IPS-11a (cell line): ENCODE data around the gene QRICH1.

ENCODE experiments used
- H3K4me3 ChIP-seq: one replicate; pipeline ENCODE4 v1.5.1; 2013; ENCODE audit warnings: low read depth, low read length, control low read depth

QRICH1 gene

DNA sequence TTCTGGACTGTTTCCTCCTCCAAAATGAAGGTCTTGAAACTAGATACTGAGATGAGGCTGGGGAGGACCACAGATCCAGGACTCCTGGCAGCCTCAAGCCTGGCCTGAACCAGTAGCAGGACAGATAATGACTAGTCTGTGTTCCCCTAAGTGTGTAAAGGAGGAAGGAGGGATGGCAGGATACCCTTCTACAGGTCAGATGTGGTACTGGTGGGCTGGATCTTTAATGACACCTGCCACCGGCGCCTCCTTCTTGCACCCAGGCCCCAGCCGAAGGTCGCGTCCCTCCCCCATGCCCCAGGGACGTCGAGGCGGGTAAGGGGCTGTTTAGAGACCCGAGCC is 26.2 kb upstream of the QRICH1 start:
- peak overlapping the region; percentile 84 for H3K4me3 ChIP-seq

DNA sequence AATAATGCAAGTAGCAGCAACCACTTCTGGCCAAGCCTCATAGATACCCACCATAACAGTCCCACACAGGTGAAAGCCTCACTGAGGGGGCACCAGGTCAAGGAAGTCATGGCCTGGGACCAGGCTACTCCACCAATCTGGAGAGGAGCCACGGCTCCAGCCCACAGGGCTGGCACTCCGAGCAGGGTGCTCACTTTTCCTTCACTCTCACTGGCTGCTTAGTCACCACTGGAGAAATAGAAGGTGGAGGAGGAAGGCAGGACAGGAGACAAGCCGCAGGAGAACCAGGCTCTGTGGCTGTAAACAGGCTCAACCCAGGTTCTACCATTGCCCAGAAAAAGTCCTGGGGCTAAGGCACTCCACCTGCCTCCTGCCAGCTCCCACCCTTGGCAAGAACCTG is 25.6 kb upstream of the QRICH1 start:
- peak overlapping the region; percentile 84 for H3K4me3 ChIP-seq

DNA sequence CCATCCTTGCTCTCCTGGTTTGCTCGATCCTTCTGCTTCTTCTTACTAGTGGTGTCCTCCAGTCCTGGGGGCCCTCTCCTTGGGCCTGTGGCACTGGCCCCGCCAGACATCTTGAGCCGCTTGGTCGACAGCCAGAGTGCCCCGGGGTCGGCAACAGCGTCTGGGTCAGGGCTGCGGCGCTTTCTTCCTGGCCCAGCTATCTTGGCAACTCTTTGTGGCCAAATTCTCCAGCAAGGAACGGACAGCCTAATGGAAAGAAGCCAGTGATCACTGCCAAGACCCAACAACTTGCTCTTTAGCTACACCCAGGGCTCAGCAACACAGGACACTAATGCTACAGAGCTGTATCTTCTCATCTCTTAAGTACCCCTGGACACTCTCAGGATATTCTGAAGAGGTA is 25.2 kb upstream of the QRICH1 start:
- no peak overlapping the region for H3K4me3 ChIP-seq

DNA sequence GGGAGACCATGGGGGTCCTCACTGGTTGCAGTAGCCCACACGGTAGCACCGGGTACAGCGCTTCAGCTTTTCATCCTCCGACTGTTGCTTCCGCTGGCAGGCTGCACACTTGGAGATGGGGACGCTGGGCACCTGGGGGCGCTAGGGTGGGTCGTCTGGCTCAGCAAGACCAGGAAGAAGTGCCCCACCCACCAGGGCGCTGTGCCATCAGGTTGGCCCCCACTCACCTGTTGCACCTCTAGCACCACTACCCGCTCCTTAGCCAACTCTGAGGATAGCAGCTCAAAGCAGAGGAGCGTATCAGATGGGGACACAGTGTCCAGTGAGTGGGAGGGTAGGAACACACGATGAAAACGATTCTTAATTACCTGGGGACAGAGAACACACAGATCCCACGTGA is 18.4 kb upstream of the QRICH1 start:
- H3K4me3 ChIP-seq: no peak overlapping the region

DNA sequence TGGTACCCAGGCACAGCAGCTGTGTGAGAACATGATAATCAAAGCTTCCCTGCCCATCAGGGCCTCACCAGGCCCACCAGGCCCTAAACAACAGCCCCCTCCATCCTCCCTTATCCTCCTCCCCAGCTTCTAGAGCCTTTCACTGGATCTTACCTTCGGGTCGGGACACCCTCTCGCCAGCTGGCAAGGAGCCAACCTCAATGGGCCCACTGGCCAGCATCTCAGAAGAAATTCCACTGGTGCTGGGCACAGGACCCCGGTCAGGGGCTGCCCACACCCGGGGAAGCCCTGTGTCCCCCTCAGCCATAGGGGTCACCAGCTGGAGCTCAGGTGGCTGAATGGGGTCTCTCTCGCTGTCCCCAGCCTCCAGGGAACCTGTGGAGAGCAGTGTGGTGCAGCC is 17.5 kb upstream of the QRICH1 start:
- H3K4me3 ChIP-seq: no peak overlapping the region

DNA sequence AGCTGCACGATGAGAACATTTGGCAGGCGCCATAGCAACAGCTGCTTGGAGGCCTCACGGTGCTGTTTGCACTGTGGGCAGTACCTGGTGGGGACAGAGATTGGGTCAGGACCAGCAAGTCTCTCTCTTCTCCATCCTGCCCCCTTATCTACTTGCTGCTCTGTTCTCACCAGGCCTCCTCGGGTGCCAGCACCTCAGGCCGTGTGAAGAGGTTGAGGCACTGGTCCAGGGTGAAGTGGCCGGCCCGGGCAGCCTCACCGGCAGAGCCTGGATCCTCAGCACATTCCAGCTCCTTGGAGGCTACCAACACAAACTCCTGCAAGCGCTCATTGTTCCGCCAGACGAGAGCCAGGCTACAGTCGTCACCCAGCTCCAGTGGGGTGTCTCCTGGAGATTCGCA is 16.9 kb upstream of the QRICH1 start:
- no peak overlapping the region for H3K4me3 ChIP-seq

DNA sequence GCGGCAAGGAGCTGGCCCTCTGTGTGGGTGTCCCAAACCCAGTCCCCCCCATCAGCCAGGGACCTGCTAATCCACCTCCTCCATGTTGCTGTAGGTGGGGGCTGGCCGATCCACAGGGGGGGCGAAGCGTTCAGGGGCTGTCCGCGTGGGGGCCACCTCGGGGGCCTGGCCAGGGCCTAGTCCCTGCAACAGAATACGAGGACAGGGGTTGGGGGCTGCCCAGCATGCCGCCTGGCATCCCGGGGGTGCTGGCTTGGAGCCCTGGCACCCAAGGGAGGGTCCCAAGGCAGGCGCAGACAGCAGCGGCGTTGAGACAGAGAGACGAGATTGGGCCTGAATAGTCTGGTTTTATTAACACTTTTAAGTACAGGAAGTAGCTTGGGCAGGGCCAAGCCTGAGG is 14.5 kb upstream of the QRICH1 start:
- no peak overlapping the region for H3K4me3 ChIP-seq

DNA sequence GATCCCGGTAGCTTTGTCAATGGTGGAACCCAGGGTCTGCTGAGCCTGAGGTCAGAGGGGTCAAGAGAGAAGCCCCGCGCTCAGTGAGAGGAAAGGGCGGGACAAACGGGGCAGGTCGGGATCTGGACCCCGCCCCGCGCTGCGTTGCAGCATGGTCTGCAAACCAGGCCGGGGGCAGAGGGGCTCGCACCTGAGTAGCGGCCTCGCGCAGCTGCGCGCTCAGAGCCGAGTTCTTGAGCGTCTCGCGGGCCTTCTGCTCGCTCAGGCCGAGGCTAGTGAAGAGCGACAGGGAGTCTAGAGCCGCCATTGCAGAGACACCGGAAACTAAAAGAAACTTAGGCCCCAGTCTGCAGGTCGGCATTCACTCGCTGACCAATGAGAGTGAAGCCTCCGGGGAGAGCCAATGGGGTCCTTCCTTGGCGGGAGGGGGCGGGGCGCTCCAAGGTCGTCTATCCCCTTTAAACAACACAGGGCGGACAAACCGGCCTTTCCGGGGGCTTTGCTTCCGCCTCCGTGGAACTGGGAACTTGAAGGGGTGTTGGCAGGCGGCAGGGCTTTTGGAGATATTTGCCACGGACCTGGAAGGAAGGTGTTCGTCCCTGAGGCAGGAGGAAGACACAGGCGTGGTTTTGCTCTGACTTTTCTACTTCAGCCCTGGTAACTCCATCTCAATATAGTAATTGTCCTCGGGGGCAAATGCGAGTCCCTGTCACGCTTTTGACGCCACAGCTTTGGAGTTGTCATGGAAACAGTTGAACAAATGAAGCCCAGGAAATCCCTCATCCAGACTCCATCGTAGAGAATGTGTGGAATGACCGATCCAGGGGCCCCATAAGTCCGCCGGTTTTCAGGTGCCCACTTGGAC is 10.8 kb upstream of the QRICH1 start, which contains the start of gene QARS1:
Gene QARS1 (minus strand): TSS at position 331 of the 865 bp plus-strand sequence. CDS start 24 bp downstream, at position 307.
- H3K4me3 ChIP-seq: peak within 1 kb of the TSS; percentile 82

DNA sequence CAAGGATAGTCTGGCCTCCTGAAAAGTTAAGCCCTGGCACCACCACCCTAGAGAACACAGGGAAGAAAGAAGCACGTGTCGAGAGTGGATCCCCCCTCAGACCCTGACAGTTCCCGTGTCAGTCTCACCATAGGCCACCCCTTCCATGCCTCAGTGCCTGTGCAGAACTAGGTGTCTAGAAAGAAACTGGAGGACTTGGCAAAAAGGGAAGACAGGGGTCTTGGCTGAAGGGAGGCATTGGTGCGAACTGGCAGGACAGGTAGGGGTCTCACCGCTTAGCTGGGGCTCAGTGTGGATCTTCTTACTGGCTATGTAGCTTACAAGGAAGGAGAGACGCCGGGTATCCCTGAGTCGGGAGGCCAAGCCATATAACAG is 10.2 kb upstream of the QRICH1 start:
- peak overlapping the region; percentile 82 for H3K4me3 ChIP-seq

DNA sequence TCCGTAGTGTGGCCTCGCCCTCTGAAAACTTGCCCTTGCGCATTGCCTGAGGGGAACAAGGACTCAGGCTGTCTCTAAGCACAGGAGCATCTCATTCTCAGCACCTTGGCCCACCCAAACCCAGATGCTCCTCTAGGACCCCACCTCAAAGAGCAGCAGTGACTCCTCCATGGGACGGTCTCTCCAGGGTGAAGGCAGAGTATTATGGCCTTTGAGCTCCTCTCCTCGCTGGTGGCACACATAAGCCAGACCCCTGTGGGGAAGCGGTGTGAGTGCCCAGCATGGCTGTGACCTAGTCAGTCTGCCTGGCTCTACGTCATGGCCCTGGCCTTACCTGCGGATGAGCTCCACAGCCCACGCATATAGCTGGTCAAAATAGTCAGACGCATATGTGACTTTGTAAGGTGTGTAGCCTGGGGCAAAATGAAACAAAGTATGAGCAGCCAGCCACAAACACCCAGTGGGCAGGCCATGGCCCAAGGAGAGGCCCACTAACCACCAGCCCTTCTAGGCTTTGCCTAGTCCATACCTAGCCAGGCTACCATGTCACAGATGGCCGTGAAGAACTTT is 6.3 kb upstream of the QRICH1 start:
- H3K4me3 ChIP-seq: no peak overlapping the region

DNA sequence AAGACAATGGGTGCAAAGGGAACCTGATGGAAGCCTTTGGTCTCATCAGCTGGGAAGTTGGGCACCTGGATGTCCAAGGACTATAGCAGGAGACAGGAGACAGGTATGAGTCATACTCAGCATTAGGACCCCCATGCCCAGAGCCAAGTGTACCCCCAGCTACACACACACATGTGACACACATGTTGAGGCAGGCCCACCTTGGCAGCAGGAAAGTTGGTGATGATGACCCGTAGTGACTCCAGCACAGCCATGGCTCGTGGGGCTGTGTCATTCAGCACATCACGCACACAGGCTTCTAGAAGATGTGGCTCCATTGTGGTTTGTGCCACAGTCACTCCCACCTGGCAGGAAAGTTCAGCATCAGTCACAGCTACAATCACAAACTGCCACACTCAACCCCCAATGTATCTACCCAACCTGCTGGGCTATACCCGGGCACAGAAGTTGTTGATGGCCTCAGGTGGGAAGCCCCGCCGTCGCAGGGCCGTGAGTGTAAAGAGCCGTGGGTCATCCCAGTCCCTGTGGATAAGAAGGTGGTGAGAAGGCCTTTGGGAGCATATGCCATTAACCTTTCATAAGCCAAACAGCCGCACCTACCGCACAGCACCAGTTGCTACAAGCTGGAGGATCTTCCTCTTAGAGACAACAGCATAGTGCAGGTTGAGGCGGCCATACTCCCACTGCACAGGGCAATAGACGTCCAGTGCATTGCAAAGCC is 5.2 kb upstream of the QRICH1 start:
- no peak overlapping the region for H3K4me3 ChIP-seq

DNA sequence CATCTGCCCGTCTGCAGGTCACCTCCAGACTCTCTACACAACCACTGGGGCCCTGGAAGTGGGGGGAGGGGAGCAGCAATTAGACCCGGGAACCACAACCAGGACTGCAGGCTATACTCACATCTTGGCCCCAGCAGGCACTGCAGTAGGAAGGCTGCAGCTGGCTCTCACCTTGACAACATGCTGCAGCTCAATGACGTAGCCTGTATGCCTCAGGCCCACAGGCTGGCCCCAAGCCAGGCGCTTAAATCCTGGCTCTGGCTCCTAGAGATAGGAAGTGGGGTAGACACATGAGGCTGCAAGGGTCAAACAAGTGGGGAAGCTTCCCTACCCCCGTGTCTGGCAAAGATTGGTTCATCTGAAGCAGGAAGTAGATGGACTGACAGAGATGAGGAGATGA is 4.6 kb upstream of the QRICH1 start:
- H3K4me3 ChIP-seq: no peak overlapping the region

DNA sequence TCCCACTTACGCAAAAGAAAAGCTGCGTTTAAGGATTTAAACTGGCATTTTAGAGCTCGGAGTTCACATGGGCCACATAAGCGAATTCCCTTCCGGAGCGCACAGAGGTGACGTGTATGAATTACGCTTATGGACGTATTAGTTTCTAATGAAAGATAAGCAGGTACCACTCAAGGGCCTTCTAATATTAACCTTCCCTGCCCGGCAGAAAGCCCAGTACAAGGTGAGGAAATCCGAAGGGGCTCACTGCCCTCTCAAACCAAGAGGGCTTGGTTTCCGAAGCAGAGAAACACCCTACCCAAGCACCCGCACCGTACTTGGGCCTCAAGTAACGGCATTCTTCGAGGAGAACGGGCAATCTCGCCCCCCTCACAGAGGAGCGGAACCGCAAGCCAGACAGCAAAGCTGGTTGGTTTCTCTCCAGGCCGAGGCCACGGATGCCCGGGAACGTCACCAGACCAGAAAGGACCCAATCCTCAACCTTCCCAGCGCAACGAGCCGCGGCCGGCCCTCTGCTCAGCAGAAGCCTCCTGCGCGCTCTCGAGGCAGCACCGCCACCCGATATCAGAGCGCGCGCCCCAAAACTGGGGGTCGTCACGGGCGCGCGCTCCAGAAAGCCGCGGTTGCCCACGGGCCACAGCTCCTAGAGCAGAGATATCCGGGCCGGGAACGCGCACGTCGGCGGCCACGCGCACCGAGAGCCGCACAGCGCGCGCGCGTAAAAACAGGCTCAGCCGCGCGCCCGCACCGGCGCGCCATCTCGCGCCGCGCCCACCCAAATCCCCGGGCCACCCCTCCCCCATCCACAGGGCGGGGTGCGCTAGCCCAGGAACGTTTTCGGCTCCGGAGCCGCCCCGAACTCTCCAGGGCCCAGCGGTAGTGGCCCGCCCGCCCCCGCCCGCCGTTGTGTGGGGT is 676 bp downstream of the QRICH1 start:
- peak overlapping the region; percentile 94 for H3K4me3 ChIP-seq

DNA sequence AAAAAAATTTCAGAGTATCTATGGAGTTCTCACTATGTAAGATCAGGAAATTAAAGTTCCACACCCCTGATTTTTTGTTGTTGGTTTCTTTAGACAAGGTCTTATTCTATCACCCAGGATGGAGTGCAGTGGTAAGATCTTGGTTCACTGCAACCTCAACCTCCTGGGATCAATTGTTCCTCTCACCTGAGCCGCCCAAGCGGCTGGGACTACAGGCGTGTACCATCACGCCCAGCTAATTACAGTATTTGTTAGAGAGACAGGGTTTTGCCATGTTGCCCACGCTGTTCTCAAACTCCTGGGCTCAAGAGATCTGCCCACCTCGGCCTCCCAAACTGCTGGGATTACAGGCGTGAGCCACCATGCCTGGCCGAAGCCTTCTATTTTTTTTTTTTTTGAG is 12.4 kb downstream of the QRICH1 start:
- H3K4me3 ChIP-seq: no peak overlapping the region

DNA sequence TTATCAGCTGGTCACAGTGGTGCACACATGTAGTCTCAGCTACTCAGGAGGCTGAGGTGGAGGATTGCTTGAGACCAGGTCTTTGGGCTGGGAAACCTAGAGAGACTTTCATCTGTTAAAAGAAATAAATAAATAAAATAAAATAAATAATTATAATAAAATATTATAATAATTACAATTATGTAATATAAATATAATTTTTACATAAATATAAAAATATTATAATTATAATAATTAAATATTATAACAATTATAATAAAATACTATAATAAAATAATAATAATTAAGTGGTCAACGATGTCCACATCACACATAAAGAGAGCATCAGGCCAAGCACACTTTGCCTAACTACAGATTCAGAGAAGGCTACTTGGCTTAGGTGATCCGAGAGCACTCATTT is 14.6 kb downstream of the QRICH1 start:
- H3K4me3 ChIP-seq: no peak overlapping the region

DNA sequence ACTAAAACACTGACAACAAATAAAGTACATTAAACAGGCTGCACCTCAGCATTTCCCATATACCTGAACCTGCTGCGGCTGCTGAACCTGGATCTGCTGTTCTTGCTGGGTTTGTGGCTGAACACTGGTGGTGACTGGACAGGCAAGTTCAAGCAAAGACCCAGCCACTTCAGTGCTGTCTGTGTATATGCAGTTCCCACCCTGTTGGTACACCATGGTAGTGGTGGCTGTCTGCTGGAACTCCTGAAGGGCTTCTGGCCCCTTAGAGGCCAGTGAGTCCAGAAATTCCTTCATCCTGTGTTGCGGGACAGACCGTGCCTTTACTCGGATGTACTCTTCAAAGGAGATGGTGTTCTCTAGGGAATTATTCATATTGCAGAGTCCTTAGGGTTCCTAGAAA is 17.2 kb downstream of the QRICH1 start:
- no peak overlapping the region for H3K4me3 ChIP-seq

DNA sequence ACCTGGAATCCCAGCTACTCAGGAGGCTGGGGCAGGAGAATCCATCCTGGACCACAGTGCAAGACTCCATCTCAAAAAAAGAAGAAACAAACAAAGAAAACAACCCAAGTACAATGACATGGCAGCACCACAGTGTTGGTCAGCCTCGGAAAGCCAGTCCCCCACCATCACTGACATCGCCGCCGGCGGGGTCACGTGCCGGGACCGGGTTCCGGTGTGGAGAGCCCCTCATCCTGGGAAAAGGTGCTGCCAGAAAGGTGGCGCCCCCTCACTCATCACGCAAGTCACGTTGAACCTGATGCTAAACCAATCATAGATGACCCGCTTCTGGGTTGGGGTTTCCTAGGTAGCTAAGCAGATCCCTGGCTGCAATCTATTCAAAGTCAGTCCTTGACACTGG is 17.8 kb downstream of the QRICH1 start:
- no peak overlapping the region for H3K4me3 ChIP-seq

DNA sequence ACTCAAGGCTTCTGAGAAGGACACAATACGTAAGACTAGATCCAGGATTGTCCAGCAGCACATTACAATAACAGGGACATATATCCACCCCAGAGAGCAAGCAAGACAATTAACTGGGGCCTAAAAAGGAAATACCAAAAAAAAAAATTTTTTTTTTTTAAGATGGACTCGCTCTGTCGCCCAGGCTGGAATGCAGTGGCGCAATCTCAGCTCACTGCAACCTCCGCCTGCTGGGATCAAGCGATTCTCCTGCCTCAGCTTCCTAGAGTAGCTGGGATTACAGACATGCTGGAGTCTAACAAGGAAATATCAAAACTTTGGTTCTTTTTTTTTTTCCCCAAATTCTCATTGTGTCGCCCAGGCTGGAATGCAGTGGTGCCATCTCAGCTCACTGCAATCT is 35.9 kb downstream of the QRICH1 start:
- H3K4me3 ChIP-seq: no peak overlapping the region

DNA sequence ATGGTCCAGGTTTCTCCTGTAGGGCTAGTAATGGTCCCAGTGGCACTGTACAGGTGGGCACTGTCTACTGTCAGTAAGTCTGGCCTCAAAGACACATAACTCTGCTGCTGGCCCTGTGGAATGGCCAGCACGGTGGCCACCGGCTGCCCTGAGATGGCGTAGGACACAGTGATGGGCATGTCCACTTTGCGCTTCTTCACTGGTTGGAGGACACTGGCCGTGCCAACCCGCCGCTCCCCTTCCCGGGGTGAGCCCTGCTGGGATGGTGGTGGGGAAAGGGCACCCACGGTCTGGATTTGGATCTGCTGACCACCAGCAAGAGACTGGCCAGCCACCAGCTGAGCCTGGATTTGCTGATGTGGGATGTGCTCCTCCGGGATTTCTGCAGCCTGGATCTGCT is 36.6 kb downstream of the QRICH1 start:
- H3K4me3 ChIP-seq: no peak overlapping the region

DNA sequence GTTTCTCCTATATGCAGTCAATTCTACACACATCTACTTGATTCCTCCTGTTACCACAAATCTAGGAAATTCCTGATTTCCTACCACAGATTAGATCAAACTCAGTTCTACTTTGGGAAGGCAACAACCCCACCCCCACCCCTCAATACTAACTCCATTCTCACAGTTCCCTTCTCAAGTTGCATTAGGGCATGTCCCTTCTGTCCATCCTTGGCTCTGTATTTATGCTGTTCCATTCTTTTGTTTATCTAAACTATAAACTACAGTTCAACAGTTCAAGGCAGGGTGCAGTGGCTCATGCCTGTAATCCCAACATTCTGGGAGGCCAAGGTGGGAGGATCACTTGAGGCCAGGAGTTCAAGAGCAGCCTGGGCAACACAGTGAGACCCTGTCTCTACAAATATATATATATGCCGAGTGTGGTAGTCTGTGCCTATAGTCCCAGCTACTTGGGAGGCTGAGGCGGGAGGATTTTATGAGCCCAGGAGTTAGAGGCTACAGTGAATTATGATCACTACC is 39.5 kb downstream of the QRICH1 start:
- no peak overlapping the region for H3K4me3 ChIP-seq

DNA sequence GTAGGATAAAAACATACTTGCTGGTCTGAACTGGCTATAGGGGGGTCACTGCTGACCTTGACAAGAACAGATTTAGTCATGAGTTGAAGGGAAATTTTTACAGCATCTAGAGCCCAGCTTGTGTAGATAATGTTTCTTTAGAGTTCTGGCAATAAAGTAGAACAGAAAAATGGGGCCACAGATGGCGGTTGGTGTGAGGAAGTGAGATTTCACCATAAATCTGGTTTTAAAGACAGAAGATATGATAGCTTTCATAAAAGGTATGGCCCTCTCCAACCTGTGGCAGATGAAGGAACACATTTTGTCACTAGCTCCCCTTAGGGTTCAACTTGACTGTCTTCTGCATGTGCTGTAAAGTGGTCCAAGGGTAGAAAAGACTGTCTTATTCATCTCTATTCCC is 40.3 kb downstream of the QRICH1 start:
- no peak overlapping the region for H3K4me3 ChIP-seq
